K562 (cell line): Measurements from ENCODE around the gene HCN4. TPM values are rescaled to one million over a fixed set of nuclear protein-coding genes. Genes with fewer than 3 reads are reported as not detected.

Experiments
- DIDO1 ChIP-seq: fragments of 450-650 bp; IDR thresholded peaks from 2 replicates; pipeline ENCODE4 v1.6.1; 2016; ENCODE audit warnings: low read depth, missing biosample characterization, missing genetic modification characterization
- FOXK2 ChIP-seq, 2 experiments: fragments of 450-650 bp; IDR thresholded peaks in 1 of 2; conservative IDR thresholded peaks in 1 of 2; 2 replicates each; pipeline ENCODE4 v1.6.1; 2016; ENCODE audit warnings: low read depth in 2 of 2, mild to moderate bottlenecking in 1 of 2
- HNRNPH1 ChIP-seq: fragments of 200-400 bp; formaldehyde crosslinking; optimal IDR thresholded peaks from 2 replicates; pipeline ENCODE3; 2017; ENCODE audit warnings: low read depth, mild to moderate bottlenecking, low read length, moderate library complexity
- KLF13 ChIP-seq: fragments of 450-650 bp; IDR thresholded peaks from 2 replicates; pipeline ENCODE4 v1.6.1; 2016; ENCODE audit warnings: missing genetic modification characterization, low read depth, mild to moderate bottlenecking, missing compliant biosample characterization, moderate library complexity, borderline replicate concordance
- NCOA2 ChIP-seq, 2 experiments: fragments of 450-650 bp; IDR thresholded peaks; 2 replicates each; pipeline ENCODE4 v1.6.1; 2018; ENCODE audit warnings: mild to moderate bottlenecking in 2 of 2, moderate library complexity in 1 of 2; ENCODE audit not compliant: partially characterized antibody in 2 of 2
- NCOA4 ChIP-seq: fragments of 450-650 bp; IDR thresholded peaks from 2 replicates; pipeline ENCODE4 v1.6.1; 2018; ENCODE audit warnings: mild to moderate bottlenecking; ENCODE audit not compliant: partially characterized antibody
- TAF9B ChIP-seq: fragments of 450-650 bp; IDR thresholded peaks from 2 replicates; pipeline ENCODE4 v1.6.1; 2018; ENCODE audit warnings: mild to moderate bottlenecking; ENCODE audit not compliant: partially characterized antibody
- ZNF778 ChIP-seq: fragments of 450-650 bp; formaldehyde crosslinking; IDR thresholded peaks from 2 replicates; pipeline ENCODE4 v1.4.0; 2020; ENCODE audit warnings: mild to moderate bottlenecking, moderate library complexity
- ZSCAN32 ChIP-seq: fragments of 450-650 bp; formaldehyde crosslinking; IDR thresholded peaks from 2 replicates; pipeline ENCODE4 v1.4.0; 2020; ENCODE audit warnings: mild to moderate bottlenecking, moderate library complexity
- polyA plus RNA-seq, 8 experiments: library from polyadenylated mRNA; depleted of rRNA in 4 of 8; stranded (reverse) in 5 of 8; unstranded in 3 of 8; fragments of >200 nt; fragmentation: Nextera tagmentation in 2 of 8; fragmentation: Illumina TruSeq in 1 of 8; extraction: Ambion mirVana in 2 of 8; extraction: Trizol in 1 of 8; gene quantifications; 2 replicates each; pipeline versions ENCODE4 v1.2.1 to v1.2.3, GENCODE V29; 2011 to 2014; ENCODE audit warnings: inconsistent platforms in 1 of 8, missing spikeins in 1 of 8
- total RNA-seq, 7 experiments: library from RNA; depleted of rRNA in 6 of 7; stranded (reverse); fragments of >200 nt in 6 of 7; fragmentation: Illumina TruSeq in 2 of 7; extraction: Trizol in 2 of 7; gene quantifications; 2 replicates each; pipeline versions ENCODE4 v1.2.1 to v1.2.3, GENCODE V29; 2011 to 2021; ENCODE audit warnings: low replicate concordance in 1 of 7
- TF ChIP-seq, protein P1 (sequence below): fragments of 450-650 bp; formaldehyde crosslinking; IDR thresholded peaks from 2 replicates; pipeline ENCODE4 v1.4.0; 2022; ENCODE audit warnings: missing genetic modification characterization
- TF ChIP-seq, protein P2 (sequence below), 2 experiments: fragments of 450-650 bp in 1 of 2; sonication (generic) in 1 of 2; formaldehyde crosslinking in 1 of 2; IDR thresholded peaks; 2 replicates each; pipeline versions ENCODE4 v1.7.1 to v1.9.0; 2016 to 2022; ENCODE audit warnings: inconsistent platforms in 1 of 2, mild to moderate bottlenecking in 1 of 2, missing genetic modification reagents in 1 of 2
- TF ChIP-seq, protein P3 (sequence below): fragments of 450-650 bp; IDR thresholded peaks from one replicate; pipeline ENCODE4 v1.6.1; 2018; ENCODE audit warnings: mild to moderate bottlenecking, moderate library complexity; ENCODE audit not compliant: partially characterized antibody
- TF ChIP-seq, protein P4 (sequence below): IDR thresholded peaks from 2 replicates; pipeline ENCODE4 v1.6.1; 2014; ENCODE audit warnings: antibody characterized with exemption

The HCN4 gene
- total and polyA plus RNA-seq, 9 of the 15 experiments (the other 6 are each of a cell fraction or from before 2014, with no cell fraction given) = not detected

DNA sequence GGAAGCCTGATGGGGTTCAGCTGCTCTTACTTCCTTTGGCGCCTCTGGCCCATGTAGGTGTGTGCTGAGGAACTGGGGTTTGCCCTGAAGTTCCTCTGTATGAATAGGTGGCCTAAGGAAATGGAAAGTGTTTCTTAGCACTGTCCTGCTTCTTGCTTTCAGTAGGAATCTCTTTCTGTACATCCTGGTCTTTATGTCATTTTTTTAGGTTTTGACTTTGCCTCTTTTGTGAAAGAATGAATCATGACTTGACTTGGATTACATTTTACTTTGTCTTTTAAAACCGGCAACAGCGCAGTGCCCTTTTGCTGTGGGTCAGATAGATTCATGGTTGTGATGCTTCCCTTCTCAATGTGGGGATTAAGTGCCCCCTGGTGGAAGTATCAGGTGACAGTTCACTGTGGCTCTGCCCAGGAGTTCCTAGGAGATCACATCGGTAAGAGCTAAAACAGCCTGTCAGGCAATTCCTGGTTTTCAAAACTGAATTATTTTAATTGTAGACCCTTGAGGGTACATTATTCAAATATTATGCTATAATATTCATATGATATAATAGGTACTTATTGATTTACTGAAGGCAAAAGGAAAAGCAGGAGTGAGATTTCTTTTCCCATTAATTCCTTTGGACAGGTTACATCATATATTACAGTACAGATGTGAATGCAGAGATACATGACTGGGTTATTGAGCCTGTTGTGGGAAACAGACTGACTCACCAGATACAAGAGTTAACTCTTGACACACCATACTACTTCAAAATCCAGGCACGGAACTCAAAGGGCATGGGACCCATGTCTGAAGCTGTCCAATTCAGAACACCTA, 95.4 kb downstream of the HCN4 start (continued):
- TF ChIP-seq, protein P1, sequence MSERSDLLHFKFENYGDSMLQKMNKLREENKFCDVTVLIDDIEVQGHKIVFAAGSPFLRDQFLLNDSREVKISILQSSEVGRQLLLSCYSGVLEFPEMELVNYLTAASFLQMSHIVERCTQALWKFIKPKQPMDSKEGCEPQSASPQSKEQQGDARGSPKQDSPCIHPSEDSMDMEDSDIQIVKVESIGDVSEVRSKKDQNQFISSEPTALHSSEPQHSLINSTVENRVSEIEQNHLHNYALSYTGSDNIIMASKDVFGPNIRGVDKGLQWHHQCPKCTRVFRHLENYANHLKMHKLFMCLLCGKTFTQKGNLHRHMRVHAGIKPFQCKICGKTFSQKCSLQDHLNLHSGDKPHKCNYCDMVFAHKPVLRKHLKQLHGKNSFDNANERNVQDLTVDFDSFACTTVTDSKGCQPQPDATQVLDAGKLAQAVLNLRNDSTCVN = no peak
- TF ChIP-seq KLF13 (tag) (no peak), NCOA4 (no peak), DIDO1 (no peak), FOXK2 (conservative IDR thresholded peaks at IDR 0.05 in 1 of 2, IDR thresholded peaks at IDR 0.05 in 1 of 2; ENCODE audit: low read depth in 2 of 2) (no peak), TAF9B (no peak), ZNF778 (CRISPR knock-in tag) (no peak), ZSCAN32 (CRISPR knock-in tag) (no peak), NCOA2 (IDR thresholded peaks at IDR 0.05; ENCODE audit: partially characterized antibody in 2 of 2) (no peak), HNRNPH1 (no peak)
- TF ChIP-seq, protein P2, sequence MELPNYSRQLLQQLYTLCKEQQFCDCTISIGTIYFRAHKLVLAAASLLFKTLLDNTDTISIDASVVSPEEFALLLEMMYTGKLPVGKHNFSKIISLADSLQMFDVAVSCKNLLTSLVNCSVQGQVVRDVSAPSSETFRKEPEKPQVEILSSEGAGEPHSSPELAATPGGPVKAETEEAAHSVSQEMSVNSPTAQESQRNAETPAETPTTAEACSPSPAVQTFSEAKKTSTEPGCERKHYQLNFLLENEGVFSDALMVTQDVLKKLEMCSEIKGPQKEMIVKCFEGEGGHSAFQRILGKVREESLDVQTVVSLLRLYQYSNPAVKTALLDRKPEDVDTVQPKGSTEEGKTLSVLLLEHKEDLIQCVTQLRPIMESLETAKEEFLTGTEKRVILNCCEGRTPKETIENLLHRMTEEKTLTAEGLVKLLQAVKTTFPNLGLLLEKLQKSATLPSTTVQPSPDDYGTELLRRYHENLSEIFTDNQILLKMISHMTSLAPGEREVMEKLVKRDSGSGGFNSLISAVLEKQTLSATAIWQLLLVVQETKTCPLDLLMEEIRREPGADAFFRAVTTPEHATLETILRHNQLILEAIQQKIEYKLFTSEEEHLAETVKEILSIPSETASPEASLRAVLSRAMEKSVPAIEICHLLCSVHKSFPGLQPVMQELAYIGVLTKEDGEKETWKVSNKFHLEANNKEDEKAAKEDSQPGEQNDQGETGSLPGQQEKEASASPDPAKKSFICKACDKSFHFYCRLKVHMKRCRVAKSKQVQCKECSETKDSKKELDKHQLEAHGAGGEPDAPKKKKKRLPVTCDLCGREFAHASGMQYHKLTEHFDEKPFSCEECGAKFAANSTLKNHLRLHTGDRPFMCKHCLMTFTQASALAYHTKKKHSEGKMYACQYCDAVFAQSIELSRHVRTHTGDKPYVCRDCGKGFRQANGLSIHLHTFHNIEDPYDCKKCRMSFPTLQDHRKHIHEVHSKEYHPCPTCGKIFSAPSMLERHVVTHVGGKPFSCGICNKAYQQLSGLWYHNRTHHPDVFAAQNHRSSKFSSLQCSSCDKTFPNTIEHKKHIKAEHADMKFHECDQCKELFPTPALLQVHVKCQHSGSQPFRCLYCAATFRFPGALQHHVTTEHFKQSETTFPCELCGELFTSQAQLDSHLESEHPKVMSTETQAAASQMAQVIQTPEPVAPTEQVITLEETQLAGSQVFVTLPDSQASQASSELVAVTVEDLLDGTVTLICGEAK (IDR thresholded peaks at IDR 0.05) = no peak
- TF ChIP-seq, protein P2 (CRISPR knock-in tag; IDR thresholded peaks at IDR 0.05) = no peak
- TF ChIP-seq, protein P3, sequence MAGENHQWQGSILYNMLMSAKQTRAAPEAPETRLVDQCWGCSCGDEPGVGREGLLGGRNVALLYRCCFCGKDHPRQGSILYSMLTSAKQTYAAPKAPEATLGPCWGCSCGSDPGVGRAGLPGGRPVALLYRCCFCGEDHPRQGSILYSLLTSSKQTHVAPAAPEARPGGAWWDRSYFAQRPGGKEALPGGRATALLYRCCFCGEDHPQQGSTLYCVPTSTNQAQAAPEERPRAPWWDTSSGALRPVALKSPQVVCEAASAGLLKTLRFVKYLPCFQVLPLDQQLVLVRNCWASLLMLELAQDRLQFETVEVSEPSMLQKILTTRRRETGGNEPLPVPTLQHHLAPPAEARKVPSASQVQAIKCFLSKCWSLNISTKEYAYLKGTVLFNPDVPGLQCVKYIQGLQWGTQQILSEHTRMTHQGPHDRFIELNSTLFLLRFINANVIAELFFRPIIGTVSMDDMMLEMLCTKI = no peak
- TF ChIP-seq, protein P4, sequence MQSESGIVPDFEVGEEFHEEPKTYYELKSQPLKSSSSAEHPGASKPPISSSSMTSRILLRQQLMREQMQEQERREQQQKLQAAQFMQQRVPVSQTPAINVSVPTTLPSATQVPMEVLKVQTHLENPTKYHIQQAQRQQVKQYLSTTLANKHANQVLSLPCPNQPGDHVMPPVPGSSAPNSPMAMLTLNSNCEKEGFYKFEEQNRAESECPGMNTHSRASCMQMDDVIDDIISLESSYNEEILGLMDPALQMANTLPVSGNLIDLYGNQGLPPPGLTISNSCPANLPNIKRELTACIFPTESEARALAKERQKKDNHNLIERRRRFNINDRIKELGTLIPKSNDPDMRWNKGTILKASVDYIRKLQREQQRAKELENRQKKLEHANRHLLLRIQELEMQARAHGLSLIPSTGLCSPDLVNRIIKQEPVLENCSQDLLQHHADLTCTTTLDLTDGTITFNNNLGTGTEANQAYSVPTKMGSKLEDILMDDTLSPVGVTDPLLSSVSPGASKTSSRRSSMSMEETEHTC = no peak
